ENCODE measurements around the gene SMIM44. TPM values are rescaled to one million over a fixed set of nuclear protein-coding genes. Genes with fewer than 3 reads are reported as not detected.

SMIM44 gene
- total RNA-seq = not detected
- polyA plus RNA-seq (2013, experiment 1 of 2) = not detected
- polyA plus RNA-seq (2013, experiment 2 of 2) = not detected
- long read RNA-seq, experiment 1 = 0 reads
- long read RNA-seq, experiment 2 = 0 reads
- long read RNA-seq, experiment 3 = 0 reads
- long read RNA-seq, experiment 4 = 0 reads

GRCh38 chr19:3483226-3483628 lies at the start of gene SMIM44:
Gene SMIM44, minus strand, starts transcription at chr19:3483441. Its CDS starts 38 bp downstream, at chr19:3483403.
- TF ChIP-seq CTCF (conservative IDR thresholded peaks at IDR 0.05) = no peak
- Histone ChIP-seq H3K27ac (ENCODE audit: low read depth, low read length) (no peak within 1 kb of the TSS), H3K27me3 (ENCODE audit: control insufficient read depth, insufficient read depth, low read length, poor library complexity, severe bottlenecking) (no peaks in the 10 kb centered on the region), H3K36me3 (ENCODE audit: control insufficient read depth, insufficient read depth, low read length) (no peaks in the 10 kb centered on the region), H3K9ac (ENCODE audit: extremely low read depth, low read length, poor library complexity, severe bottlenecking) (no peak within 1 kb of the TSS), H3K9me3 (ENCODE audit: control insufficient read depth, low read length) (no peaks in the 10 kb centered on the region), H3K4me3 (ENCODE audit: low read length) (no peak within 1 kb of the TSS), H3K4me1 (ENCODE audit: control insufficient read depth, insufficient read depth, low read length) (no peaks in the 10 kb centered on the region)
- Mint-ChIP-seq H3K27me3 (ENCODE audit: insufficient read depth) (peaks cover 4% of the 10 kb centered on the region), H3K9me3 (peaks cover 3% of the 10 kb centered on the region), H3K4me3 (no peak within 1 kb of the TSS), H3K27ac (no peak within 1 kb of the TSS), H3K4me1 (peaks cover 11% of the 10 kb centered on the region), H3K36me3 (ENCODE audit: low read depth) (peaks cover 7% of the 10 kb centered on the region)
- WGBS, 2 experiments (ENCODE audit: insufficient coverage in 1 of 2, insufficient read length in 1 of 2) = 91 to 94% methylated on average over 10 to 33 of the region's 33 CpGs
- peak; percentile 36 for DNase-seq

GRCh38 chr19:3533033-3533432 lies 49.8 kb upstream of the SMIM44 start:
- H3K27me3 ChIP-seq (ENCODE audit: control insufficient read depth, insufficient read depth, low read length, poor library complexity, severe bottlenecking) = no peaks in the 10 kb centered on the region
- no peaks in the 10 kb centered on the region for H3K9me3 ChIP-seq (ENCODE audit: control insufficient read depth, low read length)
- DNase-seq = no peak
- H3K4me3 ChIP-seq (ENCODE audit: low read length) = no peak overlapping the region
- no peak overlapping the region for H3K4me3 Mint-ChIP-seq
- no peaks in the 10 kb centered on the region for H3K4me1 Mint-ChIP-seq
- H3K36me3 Mint-ChIP-seq (ENCODE audit: low read depth) = peaks cover 36% of the 10 kb centered on the region
- H3K27ac Mint-ChIP-seq = no peak overlapping the region
- peaks cover 24% of the 10 kb centered on the region for H3K36me3 ChIP-seq (ENCODE audit: control insufficient read depth, insufficient read depth, low read length)
- H3K27me3 Mint-ChIP-seq (ENCODE audit: insufficient read depth) = no peaks in the 10 kb centered on the region
- WGBS, 2 experiments (ENCODE audit: insufficient coverage in 1 of 2, insufficient read length in 1 of 2) = 94 to 96% methylated on average over 14 to 17 of the region's 17 CpGs
- H3K9ac ChIP-seq (ENCODE audit: extremely low read depth, low read length, poor library complexity, severe bottlenecking) = no peak overlapping the region
- TF ChIP-seq CTCF (conservative IDR thresholded peaks at IDR 0.05) = no peak
- no peaks in the 10 kb centered on the region for H3K4me1 ChIP-seq (ENCODE audit: control insufficient read depth, insufficient read depth, low read length)
- no peak overlapping the region for H3K27ac ChIP-seq (ENCODE audit: low read depth, low read length)
- H3K9me3 Mint-ChIP-seq = no peaks in the 10 kb centered on the region

- Histone ChIP-seq H3K9me3 (ENCODE audit: control insufficient read depth, low read length) (no peaks in the 10 kb centered on the region), H3K36me3 (ENCODE audit: control insufficient read depth, insufficient read depth, low read length) (peaks cover 29% of the 10 kb centered on the region), H3K4me1 (ENCODE audit: control insufficient read depth, insufficient read depth, low read length) (no peaks in the 10 kb centered on the region), H3K27me3 (ENCODE audit: control insufficient read depth, insufficient read depth, low read length, poor library complexity, severe bottlenecking) (no peaks in the 10 kb centered on the region), H3K4me3 (ENCODE audit: low read length) (no peak overlapping the region), H3K9ac (ENCODE audit: extremely low read depth, low read length, poor library complexity, severe bottlenecking) (no peak overlapping the region), H3K27ac (ENCODE audit: low read depth, low read length) (no peak overlapping the region)
- Mint-ChIP-seq H3K4me3 (no peak overlapping the region), H3K4me1 (no peaks in the 10 kb centered on the region), H3K27ac (no peak overlapping the region), H3K9me3 (no peaks in the 10 kb centered on the region), H3K36me3 (ENCODE audit: low read depth) (peaks cover 35% of the 10 kb centered on the region), H3K27me3 (ENCODE audit: insufficient read depth) (no peaks in the 10 kb centered on the region)
- DNase-seq = no peak
- 97% methylated on average over 22 to 33 of the region's 33 CpGs for WGBS, 2 experiments (ENCODE audit: insufficient coverage in 1 of 2, insufficient read length in 1 of 2)
- no peak for TF ChIP-seq CTCF (conservative IDR thresholded peaks at IDR 0.05)
Observed at GRCh38 chr19:3532154-3532786, 49.0 kb upstream of the SMIM44 start.
